Amniotic stem cell (primary cell): Measurements from ENCODE around the gene SLC49A4.
"Not testable (repeated sequence)": the region's sequence is repeated elsewhere in the genome, so short reads cannot be mapped to it uniquely, and the experiment has no call there.

Experiments used
- DNase-seq: peaks from one replicate; lab custom pipeline; 2025; lab: John Stamatoyannopoulos, UW

Gene SLC49A4, protein sequence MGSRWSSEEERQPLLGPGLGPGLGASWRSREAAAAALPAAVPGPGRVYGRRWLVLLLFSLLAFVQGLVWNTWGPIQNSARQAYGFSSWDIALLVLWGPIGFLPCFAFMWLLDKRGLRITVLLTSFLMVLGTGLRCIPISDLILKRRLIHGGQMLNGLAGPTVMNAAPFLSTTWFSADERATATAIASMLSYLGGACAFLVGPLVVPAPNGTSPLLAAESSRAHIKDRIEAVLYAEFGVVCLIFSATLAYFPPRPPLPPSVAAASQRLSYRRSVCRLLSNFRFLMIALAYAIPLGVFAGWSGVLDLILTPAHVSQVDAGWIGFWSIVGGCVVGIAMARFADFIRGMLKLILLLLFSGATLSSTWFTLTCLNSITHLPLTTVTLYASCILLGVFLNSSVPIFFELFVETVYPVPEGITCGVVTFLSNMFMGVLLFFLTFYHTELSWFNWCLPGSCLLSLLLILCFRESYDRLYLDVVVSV

DNA sequence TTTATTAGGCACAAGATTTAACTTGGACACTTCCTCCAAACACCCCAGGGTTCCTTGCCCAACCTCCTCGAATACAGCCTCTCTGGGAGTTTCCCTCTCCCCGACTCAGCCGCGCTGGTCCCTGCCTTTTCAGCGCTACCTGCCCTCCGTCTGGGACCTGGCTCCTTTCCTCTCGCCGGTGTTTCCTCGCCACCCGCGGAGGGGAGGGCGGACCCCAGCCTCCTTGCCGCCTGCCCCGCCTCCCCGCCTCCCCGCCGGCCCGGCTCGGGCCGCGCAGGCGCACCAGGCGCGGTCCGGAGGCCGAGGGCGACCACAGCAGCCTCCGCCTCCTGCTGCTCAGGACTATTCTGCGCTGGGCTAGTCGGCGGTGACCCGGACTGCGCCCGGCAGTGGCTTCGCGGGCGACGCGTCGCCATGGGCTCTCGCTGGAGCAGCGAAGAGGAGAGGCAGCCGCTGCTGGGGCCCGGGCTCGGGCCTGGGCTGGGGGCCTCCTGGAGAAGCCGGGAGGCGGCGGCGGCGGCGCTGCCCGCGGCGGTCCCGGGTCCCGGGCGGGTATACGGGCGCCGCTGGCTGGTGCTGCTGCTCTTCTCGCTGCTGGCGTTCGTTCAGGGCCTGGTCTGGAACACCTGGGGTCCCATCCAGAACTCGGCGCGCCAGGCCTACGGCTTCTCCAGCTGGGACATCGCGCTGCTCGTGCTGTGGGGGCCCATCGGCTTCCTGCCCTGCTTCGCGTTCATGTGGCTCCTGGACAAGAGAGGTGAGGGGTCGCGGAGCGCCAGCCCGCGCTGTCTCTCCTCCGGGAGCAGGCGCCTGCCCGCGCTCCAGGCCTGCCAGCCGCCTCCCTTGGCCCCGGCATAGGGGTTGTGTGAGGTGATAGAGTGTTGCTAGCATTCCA, at the start of gene SLC49A4:
Gene SLC49A4, plus strand, starts transcription at position 291 of the 895 bp plus-strand sequence. Its CDS starts 124 bp downstream, at position 415.
- DNase-seq, result no peak

DNA sequence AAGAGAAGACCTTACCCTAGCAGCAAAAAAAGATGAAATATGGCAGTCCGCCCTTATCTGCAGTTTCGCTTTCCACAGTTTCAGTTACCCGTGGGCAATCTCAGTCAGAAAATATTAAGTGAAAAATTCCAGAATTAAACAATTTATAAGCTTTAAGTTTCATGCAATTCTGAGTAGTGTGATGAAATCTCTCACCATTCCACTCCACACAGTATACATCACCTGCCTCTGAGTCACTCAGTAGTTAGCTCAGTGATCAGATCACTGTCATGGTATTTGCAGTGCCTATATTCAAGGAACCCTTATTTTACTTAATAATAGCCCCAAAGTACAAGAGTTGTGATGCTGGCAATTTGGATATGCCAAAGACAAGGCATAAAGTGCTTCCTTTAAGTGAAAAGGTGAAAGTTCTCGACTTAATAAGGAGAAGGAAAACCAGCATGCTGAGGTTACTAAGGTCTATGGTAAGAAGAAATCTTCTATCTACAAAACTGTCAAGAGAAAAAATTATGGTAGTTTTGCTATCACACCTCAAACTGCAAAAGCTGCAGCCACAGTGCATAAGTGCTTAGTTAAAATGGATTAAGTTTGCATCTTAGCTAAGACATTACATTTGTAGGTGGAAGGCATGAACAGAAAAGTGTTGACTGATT, 49.4 kb upstream of the SLC49A4 start:
- no peak for DNase-seq

DNA sequence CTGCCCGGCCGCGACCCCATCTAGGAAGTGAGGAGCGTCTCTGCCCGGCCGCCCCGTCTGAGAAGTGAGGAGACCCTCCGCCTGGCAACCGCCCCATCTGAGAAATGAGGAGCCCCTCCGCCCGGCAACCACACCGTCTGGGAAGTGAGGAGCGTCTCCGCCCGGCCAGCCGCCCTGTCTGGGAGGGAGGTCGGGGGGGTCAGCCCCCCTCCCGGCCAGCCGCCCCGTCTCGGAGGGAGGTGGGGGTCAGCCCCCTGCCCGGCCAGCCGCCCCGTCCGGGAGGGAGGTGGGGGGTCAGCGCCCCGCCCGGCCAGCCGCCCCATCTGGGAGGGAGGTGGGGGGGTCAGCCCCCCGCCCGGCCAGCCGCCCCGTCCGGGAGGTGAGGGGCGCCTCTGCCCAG, 47.6 kb upstream of the SLC49A4 start:
- not testable (repeated sequence) for DNase-seq

DNA sequence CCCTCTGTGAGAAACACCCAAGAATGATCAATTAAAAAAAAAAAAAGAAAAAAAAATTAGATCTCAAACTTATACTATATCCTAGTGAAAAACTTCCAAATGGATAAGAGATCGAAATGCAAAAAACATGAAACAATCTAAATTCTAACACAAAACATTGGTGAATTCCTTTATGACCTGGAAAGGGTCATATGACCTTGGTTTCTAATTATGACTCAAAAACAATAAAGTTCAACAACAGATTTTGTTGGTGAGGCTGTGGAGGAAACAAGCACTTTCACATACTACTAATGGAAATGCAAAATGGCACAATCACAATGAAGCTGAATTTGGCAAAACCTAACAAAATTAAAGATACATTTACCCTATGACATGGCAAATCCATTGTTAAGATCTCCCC, 46.5 kb upstream of the SLC49A4 start:
- DNase-seq, result no peak

DNA sequence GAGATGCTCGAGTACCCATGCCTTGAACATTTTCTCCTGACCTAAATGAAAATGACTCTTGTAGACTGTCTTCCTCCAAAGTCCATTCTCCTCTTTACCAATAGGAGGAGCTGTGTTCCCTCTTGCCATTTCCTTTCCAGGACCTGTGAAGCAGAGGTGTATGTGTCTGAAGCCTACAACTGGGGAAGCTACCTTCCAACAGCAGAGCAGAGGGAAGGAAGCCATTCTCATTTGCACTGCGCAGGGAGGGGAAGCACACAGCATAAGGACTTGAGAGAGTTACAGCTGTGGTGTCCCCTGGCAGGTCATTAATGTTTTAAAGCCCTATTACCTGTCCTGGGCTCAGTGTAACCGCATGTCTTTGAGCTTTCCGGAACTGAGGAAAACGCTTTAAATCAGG, 39.9 kb upstream of the SLC49A4 start:
- no peak for DNase-seq

DNA sequence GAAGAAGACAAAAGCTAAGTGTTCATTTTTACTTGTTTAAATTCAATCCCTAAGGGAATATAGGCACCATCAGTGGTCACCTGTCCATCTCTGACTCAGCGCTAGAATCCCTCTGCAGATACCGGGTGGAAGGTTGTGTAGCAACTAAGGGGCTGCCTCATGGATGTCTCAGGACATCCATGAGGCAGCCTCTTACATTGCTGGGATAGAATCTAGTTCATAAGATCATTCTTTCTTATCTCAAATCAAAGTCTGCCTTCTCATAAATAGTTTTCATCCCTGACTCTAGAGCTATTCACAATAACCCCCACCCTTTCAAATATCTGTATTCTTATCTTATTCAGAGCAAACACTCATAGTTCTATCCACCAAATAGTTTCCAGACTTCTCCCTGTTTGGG, 39.4 kb upstream of the SLC49A4 start:
- DNase-seq, result no peak

DNA sequence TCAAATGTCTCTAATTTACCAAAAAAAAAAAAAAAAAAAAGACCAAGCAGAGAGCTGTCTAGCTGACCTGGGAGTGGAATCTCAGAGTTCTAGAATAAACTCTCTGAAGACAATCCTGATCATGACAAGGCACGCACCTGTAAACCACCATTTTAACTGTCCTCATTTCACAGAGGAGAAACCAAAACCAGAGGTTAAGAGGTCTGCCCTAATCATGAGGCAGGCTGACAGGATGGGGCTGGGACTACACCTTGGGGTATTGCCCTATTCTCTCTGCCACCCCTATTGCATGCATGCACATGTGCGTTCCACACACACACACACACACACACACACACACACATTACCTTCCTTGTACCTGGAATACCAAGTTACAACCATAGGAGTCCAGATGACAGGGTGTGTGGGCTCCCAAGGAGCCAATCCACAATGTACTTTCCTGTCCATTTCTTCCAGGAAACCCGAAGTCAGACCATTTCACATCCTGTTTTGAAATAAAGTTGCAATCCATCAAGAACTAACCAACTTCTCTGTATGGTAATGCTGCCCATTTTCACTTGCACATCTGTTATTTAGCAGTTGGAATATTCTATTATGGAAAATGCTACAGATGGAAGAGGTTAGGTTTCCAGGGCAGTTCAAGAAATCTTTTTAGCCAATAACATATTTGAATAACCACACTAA, 35.9 kb upstream of the SLC49A4 start:
- no peak for DNase-seq

DNA sequence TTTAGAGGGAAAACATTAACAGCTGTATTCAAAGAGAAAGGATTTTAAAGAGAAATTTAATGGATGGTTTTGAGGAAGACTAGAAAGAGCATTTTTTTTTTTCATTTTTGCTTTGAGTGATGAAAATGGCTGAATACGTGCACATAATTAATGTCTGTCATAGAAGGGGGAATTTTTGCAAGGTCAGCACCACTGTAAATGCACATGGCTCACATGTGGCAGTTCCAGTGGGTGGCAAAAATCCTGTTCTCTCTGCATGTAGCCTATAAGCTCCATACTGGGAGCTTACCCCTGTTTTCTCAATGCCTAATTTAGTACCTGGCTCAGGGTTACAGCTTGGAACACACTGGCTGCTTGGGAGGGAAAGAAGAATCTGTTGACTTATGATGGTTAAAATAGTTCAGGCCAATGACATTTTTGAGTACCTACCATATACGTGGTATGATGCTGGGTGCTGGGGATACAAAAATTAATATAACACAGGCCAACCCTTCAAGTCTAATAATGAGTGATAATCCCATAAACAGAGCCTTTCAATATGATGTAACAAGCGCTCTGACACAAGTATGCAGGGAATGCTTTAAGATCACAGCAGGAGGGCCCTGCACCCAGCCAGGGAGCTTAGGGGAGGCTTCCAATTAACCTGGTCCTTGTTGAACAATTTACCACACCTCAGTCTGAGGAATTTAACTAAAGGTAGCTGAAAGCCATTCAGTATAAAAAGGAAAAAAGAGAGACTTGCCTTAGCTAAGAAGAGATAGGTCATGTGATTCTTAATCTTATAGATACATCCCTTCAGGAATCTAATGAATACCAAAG, 34.2 kb upstream of the SLC49A4 start:
- DNase-seq, result no peak

DNA sequence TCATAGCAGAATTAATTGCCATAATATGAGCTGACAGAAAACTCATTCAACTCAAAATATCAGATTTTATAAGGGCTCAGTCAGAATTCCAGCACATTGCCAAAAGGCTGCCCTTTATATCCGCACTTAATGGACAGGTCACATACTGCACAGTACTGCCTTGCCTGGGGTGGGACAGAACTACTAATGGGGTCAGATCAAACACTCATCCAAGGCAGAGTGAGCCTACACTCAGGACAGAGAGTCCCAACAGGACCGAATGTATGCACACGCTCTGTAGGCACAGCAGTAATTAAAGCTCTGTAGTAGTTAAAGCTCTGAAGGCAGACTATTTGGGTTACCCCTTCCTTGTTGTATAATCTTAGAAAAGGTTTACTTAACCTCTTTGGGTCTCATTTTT, 28.4 kb upstream of the SLC49A4 start:
- no peak for DNase-seq

DNA sequence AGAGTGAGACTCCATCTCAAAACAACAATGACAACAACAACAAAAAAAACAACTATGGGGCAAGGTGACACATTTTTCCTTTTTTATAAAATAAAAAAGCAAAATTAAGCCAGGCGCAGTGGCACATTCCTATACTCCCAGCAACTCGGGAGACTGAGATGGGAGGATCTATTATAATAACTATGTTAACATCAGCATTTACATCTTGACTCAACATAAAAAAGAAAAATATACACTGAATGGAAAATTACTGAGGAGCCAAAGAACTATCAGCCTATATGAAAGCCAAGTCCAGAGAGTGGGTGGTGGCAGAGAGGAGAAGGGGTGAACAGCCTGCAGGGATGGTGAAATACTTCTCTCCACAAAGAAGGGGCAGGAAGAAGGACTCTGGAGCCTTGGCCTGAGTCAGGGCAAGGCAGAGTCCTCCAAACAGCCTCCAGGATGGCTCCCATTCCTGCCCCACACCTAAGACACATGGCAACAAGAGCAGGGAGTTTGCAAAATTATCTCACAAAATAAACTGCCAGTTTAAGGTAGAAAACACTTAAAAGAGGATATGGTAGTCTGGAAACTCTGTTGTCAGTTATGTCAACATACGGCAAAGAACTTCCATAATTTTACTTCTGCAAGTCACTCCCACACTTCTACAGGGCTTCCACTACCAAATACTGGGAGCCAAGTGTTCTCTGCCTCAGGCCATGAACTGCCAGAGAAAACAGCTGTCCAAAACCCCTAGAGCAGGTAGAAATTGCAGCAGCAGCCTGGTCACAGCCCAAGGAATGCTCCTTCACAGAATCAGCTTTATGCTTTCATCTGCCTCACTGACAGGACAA, 27.1 kb upstream of the SLC49A4 start:
- no peak for DNase-seq

DNA sequence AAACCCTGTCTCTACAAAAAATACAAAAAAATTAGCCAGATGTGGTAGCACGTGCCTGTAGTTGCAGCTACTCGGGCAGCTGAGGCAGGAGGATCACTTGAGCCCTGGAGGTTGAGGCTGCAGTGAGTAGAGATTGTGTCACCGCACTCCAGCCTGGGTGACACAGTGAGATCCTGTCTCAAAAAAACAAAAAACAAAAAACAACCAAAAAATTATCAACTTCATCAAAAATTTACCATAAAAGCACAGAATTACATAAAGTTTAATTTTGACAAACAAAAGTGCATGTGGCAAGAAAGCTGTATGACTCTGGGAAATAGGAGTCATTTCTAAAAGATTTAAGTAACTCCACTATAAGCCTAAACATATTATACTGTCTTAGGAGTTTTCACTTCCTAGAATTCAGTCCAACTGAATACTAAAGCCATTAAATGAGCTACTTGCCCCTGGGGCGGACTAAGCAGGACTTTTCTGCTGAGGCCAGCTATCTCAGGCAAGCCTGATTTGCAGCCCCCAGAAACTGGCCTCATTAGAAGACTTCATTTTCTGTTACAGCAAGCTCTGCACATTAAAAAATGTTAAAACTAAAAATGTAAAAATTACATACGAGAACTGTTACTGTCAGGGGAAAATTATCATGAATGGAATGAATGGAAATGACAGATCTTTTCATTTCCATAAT, 24.2 kb upstream of the SLC49A4 start:
- no peak for DNase-seq

DNA sequence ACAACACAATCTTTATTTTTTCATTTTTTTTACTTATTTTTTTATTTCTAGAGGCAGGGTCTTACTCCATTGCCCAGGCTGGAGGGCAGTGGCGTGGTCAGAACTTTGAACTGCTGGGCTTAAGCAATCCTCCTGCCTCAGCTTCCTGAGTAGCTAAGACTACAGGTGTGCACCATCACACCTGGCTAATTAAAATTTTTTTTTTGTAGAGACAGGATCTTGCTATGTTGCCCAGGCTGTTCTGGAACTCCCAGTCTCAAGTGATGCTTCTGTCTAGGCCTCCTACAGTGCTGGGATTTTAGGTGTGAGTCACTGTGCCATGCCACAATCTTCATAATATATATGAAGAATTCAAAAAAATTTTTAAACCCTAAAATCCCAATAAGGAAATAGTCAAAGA, 22.0 kb upstream of the SLC49A4 start:
- no peak for DNase-seq

DNA sequence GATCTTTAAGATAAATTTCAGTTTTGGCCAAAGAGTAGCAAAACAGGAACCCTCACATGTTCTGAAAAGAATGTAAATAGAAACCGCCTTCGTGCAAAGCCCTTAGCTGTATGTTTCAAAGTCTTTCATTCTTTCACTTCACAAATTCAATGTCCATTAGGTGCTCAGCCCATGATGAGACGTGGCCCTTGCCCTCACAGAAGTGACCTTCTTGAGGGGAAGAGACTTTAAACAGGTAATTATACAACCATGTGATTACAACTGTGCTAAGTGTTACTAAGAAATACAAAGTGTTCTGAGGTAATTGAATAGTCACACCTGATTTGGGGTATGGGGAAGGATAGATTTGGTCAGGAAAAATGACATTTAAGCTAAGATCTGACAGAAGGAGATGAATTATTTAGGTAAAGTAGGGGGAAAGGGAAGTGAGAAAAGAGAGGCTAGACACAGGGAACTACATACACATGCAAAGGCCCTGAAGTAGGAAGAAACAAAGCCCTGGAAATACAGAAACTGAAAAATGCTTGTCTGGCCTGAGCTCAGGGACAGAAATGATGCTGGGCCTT, 20.8 kb upstream of the SLC49A4 start:
- DNase-seq, result no peak

DNA sequence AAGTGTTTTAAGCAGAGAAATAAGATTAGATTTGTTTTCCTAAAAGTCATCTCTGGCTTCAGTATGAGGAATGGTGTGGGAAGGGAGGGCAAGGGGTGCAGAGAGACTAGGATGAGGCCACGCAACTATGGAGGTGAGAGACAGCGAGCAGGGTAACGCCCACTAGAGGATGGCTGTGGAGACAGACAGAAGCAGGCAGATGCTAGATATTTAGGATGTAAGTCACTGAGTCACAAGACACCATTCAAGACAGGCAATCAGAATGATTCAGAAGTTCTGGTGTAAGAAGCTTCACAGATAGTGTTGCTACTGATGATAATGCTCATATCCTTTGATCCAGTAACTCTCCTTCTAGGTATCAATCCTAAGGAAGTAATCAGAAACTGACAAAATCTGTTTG, 20.3 kb upstream of the SLC49A4 start:
- no peak for DNase-seq

DNA sequence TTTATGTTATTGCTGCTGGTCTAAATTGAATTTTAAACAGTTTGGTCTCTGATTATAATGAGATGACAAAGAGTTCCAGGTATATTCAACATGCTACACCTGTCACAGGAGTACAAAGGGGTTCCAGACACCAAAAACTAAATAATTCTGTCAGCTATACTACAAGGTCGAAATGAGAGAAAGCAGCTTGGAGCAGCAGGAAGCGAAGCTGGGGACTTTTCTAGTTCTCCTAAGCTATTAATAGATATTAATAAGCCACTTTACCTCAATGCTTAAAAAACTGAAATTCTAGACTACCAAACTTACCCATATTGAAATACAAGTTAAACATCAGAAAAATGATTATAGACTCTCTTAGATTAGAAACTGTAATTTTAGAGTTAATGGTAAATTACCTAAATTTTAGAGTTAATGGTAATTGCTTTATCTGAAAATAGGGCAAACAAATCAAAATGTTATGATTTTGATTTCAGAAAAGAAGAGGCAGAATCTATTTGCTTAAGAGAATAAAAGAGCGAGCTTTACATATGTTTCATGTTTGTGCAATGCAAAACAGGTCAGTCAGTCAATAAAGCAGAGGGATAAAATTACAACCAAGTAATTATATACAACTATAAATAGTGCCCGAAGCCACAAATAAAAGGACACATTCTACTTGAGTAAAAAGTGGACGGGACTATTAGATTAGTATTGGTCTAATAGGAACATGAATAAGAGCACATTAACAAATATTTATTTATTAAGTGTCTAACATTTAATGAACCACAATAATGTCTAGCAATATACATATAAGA, 18.0 kb upstream of the SLC49A4 start:
- DNase-seq, result no peak

DNA sequence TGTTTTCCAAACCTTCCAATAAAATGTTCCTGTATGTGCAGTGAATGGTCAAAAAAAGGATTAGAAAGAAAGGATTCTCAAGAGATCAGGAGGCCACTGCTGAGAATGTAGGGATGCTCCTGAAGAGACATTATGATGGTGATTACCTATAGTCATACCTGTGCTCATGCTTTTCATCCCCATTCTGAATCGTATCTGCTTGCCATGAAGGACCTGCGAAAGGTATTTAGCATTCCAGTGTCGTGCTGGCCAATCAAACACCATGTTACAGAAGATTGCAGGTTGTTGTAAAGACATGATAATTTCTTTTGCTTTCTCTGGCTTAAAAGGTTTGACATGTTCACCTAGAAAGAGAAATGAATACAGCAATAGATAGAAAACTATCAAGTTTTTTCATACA, 17.3 kb upstream of the SLC49A4 start:
- DNase-seq, result no peak

DNA sequence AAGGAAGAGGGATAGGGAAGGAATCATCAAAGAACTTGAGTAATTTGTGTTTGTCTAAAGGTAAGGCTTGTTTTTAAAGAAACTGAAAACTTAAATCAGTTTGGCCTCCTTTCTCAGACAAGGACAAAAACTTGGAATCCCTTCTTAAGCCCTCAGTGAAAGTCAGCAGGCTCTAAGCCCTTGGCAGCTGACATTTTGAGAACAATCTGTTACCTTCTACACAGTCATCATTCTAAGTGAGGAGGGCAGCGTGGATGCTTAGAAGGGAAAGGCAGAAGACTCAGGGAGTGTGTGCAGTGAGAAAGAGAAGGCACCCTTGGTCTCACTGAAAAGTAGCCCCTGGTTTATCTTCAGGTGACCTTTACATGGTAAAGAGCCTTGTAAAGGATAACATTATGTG, 12.1 kb upstream of the SLC49A4 start:
- no peak for DNase-seq

DNA sequence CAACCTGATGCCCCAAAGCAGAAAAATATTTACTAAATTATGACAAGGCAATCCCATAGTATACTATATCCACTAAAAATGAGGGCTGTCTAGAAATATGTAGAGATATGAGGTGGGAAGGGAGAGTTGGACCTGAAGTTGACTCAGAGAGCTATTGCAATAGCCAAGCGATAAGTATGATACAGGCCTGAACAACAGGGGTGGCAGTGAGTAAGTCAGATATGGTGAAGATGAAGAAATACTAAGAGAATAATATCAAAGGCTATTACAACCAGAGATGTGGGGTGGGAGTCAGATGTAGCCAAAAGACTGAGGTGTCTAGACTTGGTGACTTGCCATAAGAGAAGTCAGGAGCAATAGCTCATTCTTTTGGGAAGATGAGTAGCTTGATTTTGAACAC, 10.4 kb upstream of the SLC49A4 start:
- DNase-seq, result no peak
